ENCODE data around the gene CCL8. TPM values are rescaled to one million over a fixed set of nuclear protein-coding genes. Genes with fewer than 3 reads are reported as not detected.

The CCL8 gene
- total RNA-seq, 2 experiments from 2014 or later: not detected

GRCh38 chr17:34360601-34361270 is 41.5 kb downstream of the CCL8 start:
- peaks cover 54% of the 10 kb centered on the region for H3K4me1 ChIP-seq (ENCODE audit: insufficient read depth, low read length, poor library complexity, severe bottlenecking)
- DNase-seq (ENCODE audit: low spot score): no peak
- TF ChIP-seq CTCF (conservative IDR thresholded peaks at IDR 0.05; ENCODE audit: low read length): no peak
- no peaks in the 10 kb centered on the region for H4K20me1 ChIP-seq (ENCODE audit: insufficient read depth, low read length)
- POLR2A ChIA-PET: interaction anchor here (0.6 to 1.5 kb wide), 4 partner anchors 8 to 193 kb away, joined by 3 to 4 read pairs (median 3); no protein-coding TSS in a partner anchor
- no peaks in the 10 kb centered on the region for H3K79me2 ChIP-seq (ENCODE audit: insufficient read depth, low read depth, low read length)
- H3K9me2 ChIP-seq (ENCODE audit: insufficient read depth, low read length): no peaks in the 10 kb centered on the region
- H3K27ac ChIP-seq (ENCODE audit: low read depth, low read length, poor library complexity, severe bottlenecking): no peak overlapping the region
- 0 out of 2 replicates have a peak, but pooled peaks cover 4% of the 10 kb centered on the region for H3K9me3 ChIP-seq (ENCODE audit: low read length)
- H2AFZ ChIP-seq (ENCODE audit: low read length): peak overlapping the region; percentile 73; the same call in 1 of the 2 replicates
- H3K36me3 ChIP-seq (ENCODE audit: insufficient read depth, low read length): no peaks in the 10 kb centered on the region
- BruUV-seq (replicated peaks): no TSS peak
- no peak overlapping the region for H3K4me3 ChIP-seq (ENCODE audit: low read depth, low read length, poor library complexity, severe bottlenecking)
- CTCF ChIA-PET (ENCODE audit: unreplicated experiment): interaction anchor here (0.6 to 3.7 kb wide), 13 partner anchors 10 to 398 kb away, joined by 3 to 32 read pairs (median 4); no protein-coding TSS in a partner anchor
- intact Hi-C loops (cut with micrococcal nuclease; ENCODE audit: unreplicated experiment): loop anchor here (1.0 to 10.0 kb wide), 6 partner anchors 42 to 474 kb away; partner anchors contain the start of gene CCL8
- H3K4me2 ChIP-seq (ENCODE audit: low read length): no peak overlapping the region

GRCh38 chr17:34361478-34362061 is 42.3 kb downstream of the CCL8 start:
- BruUV-seq (replicated peaks): no TSS peak
- POLR2A ChIA-PET: interaction anchor here (0.6 to 1.6 kb wide), 8 partner anchors 10 to 786 kb away, joined by 3 to 7 read pairs (median 3); partner anchors contain the start of gene UNC45B

More at GRCh38 chr17:34361478-34362061, 42.3 kb downstream of the CCL8 start:
- intact Hi-C loops (cut with micrococcal nuclease; ENCODE audit: unreplicated experiment): loop anchor here (1.0 to 10.0 kb wide), 6 partner anchors 43 to 473 kb away; partner anchors contain the start of gene CCL8
- Histone ChIP-seq H3K4me2 (ENCODE audit: low read length) (peak overlapping the region; percentile 35), H3K9me2 (ENCODE audit: insufficient read depth, low read length) (no peaks in the 10 kb centered on the region), H2AFZ (ENCODE audit: low read length) (peak overlapping the region; percentile 73), H3K9me3 (ENCODE audit: low read length) (0 out of 2 replicates have a peak, but pooled peaks cover 4% of the 10 kb centered on the region), H3K79me2 (ENCODE audit: insufficient read depth, low read depth, low read length) (no peaks in the 10 kb centered on the region), H4K20me1 (ENCODE audit: insufficient read depth, low read length) (no peaks in the 10 kb centered on the region), H3K27ac (ENCODE audit: low read depth, low read length, poor library complexity, severe bottlenecking) (peak overlapping the region; percentile 98), H3K4me1 (ENCODE audit: insufficient read depth, low read length, poor library complexity, severe bottlenecking) (peaks cover 62% of the 10 kb centered on the region), H3K36me3 (ENCODE audit: insufficient read depth, low read length) (no peaks in the 10 kb centered on the region), H3K4me3 (ENCODE audit: low read depth, low read length, poor library complexity, severe bottlenecking) (no peak overlapping the region)
- no peak for TF ChIP-seq EZH2phosphoT487 (IDR thresholded peaks at IDR 0.05; ENCODE audit: borderline replicate concordance, low read depth, low read length)
- peak; percentile 100 for TF ChIP-seq CTCF (conservative IDR thresholded peaks at IDR 0.05; ENCODE audit: low read length)
- peak; percentile 95 for DNase-seq (ENCODE audit: low spot score)
- CTCF ChIA-PET (ENCODE audit: unreplicated experiment): interaction anchor here (0.6 to 3.7 kb wide), 15 partner anchors 10 to 399 kb away, joined by 3 to 32 read pairs (median 3); no protein-coding TSS in a partner anchor
